HCT116 (cell line): ENCODE measurements around the gene VRTN. TPM values are rescaled to one million over a fixed set of nuclear protein-coding genes. Genes with fewer than 3 reads are reported as not detected.

Source experiments
- ATAC-seq: fragments of 200-7000 bp; cut with Tn5 transposase; 2 replicates; pipeline ENCODE4 v1.9.1; 2020; ENCODE audit warnings: mild to moderate bottlenecking, moderate library complexity
- BruUV-seq: library from RNA; stranded (reverse); fragments of 400-500 nt; replicated peaks from 2 replicates; lab custom pipeline; 2021; lab: Mats Ljungman, UMichigan
- CTCF ChIA-PET: fragments of 300-600 bp; sonication (Branson Sonifier 250); formaldehyde crosslinking; loops from one replicate; lab custom pipeline; 2021; ENCODE audit warnings: antibody characterized with exemption; lab: Charles Lee
- POLR2A ChIA-PET: fragments of 300-600, 350-600 bp; sonication (Branson Sonifier 250); formaldehyde crosslinking; loops from one replicate; lab custom pipeline; 2021; ENCODE audit warnings: antibody characterized with exemption; lab: Charles Lee
- RAD21 ChIA-PET, 2 experiments: fragments of 300-600 bp; sonication (Branson Sonifier 250); formaldehyde crosslinking; loops; one replicate each; lab custom pipeline; 2023; ENCODE audit warnings: low total read pairs in 2 of 2; ENCODE audit not compliant: uncharacterized antibody in 2 of 2, unreplicated experiment in 2 of 2, low non-redundant PET in 1 of 2; lab: Charles Lee
- DNase-seq: peaks from one replicate; pipeline ENCODE4 v3.0.0-alpha.2; 2010; ENCODE audit warnings: low read depth, low spot score
- H2AFZ ChIP-seq: fragments of 200-600 bp; shearing (Covaris generic), sonication (generic); 2 replicates; pipeline ENCODE4 v1.6.1; 2017; ENCODE audit warnings: low read depth, mixed run types, mixed read lengths, antibody characterized with exemption, low read length; ENCODE audit not compliant: poor library complexity, severe bottlenecking
- H3K27ac ChIP-seq: 2 replicates; pipeline ENCODE4 v1.5.1; 2012; ENCODE audit warnings: low read depth, low read length
- H3K27me3 ChIP-seq: fragments of 200-600 bp; sonication (generic); 2 replicates; pipeline ENCODE4 v1.6.1; 2016; ENCODE audit warnings: mixed run types, low read length, mixed read lengths; ENCODE audit not compliant: insufficient read depth
- H3K36me3 ChIP-seq, 2 experiments: fragments of 200-500 bp in 1 of 2; fragments of 200-600 bp in 1 of 2; sonication (Bioruptor generic) in 1 of 2; sonication (generic) in 1 of 2; 2 replicates each; pipeline versions ENCODE4 v1.5.1 to v1.6.1; 2014 to 2016; ENCODE audit warnings: low read length in 2 of 2, inconsistent platforms in 1 of 2, mixed read lengths in 1 of 2, mixed run types in 1 of 2; ENCODE audit not compliant: insufficient read depth in 2 of 2, control insufficient read depth in 1 of 2
- H3K4me1 ChIP-seq, 2 experiments: fragments of 200-600 bp in 1 of 2; sonication (generic) in 1 of 2; 2 replicates each; pipeline versions ENCODE4 v1.5.1 to v1.6.1; 2012 to 2017; ENCODE audit warnings: low read length in 2 of 2, inconsistent platforms in 1 of 2, mild to moderate bottlenecking in 1 of 2, mixed read lengths in 1 of 2, mixed run types in 1 of 2, moderate library complexity in 1 of 2; ENCODE audit not compliant: insufficient read depth in 2 of 2, control insufficient read depth in 1 of 2
- H3K4me2 ChIP-seq: fragments of 200-600 bp; sonication (generic); 2 replicates; pipeline ENCODE4 v1.6.1; 2017; ENCODE audit warnings: mixed run types, low read length, mixed read lengths
- H3K4me3 ChIP-seq, 2 experiments: fragments of 200-600 bp in 1 of 2; sonication (generic) in 1 of 2; replicated peaks in 1 of 2; 2 replicates each; pipeline ENCODE4 v1.5.1; 2011 to 2016; ENCODE audit warnings: low read length in 2 of 2, control low read depth in 1 of 2, low read depth in 1 of 2, mild to moderate bottlenecking in 1 of 2, mixed read lengths in 1 of 2, mixed run types in 1 of 2
- H3K79me2 ChIP-seq: fragments of 200-600 bp; sonication (generic); 2 replicates; pipeline ENCODE4 v1.6.1; 2017; ENCODE audit warnings: mild to moderate bottlenecking, mixed run types, low read length, moderate library complexity, mixed read lengths; ENCODE audit not compliant: insufficient read depth
- H3K9ac ChIP-seq: fragments of 200-600 bp; sonication (generic); 2 replicates; pipeline ENCODE4 v1.6.1; 2016; ENCODE audit warnings: low read length, mixed read lengths
- H3K9me2 ChIP-seq: fragments of 200-600 bp; sonication (generic), shearing (Covaris generic); 2 replicates; pipeline ENCODE4 v1.6.1; 2017; ENCODE audit warnings: mixed run types, mild to moderate bottlenecking, moderate library complexity; ENCODE audit not compliant: insufficient read depth
- H3K9me3 ChIP-seq, 2 experiments: fragments of 200-500 bp in 1 of 2; fragments of 200-600 bp in 1 of 2; sonication (Bioruptor generic) in 1 of 2; sonication (generic) in 1 of 2; 2 replicates each; pipeline ENCODE4 v1.6.1; 2014 to 2017; ENCODE audit warnings: low read length in 2 of 2, mixed read lengths in 2 of 2, inconsistent platforms in 1 of 2, low read depth in 1 of 2, mild to moderate bottlenecking in 1 of 2, mixed run types in 1 of 2, moderate library complexity in 1 of 2; ENCODE audit not compliant: control insufficient read depth in 1 of 2, insufficient read depth in 1 of 2
- H4K20me1 ChIP-seq: fragments of 200-600 bp; sonication (generic), shearing (Covaris generic); 2 replicates; pipeline ENCODE4 v1.6.1; 2017; ENCODE audit warnings: mixed run types, mild to moderate bottlenecking, moderate library complexity; ENCODE audit not compliant: insufficient read depth
- ATF3 ChIP-seq: IDR thresholded peaks from 2 replicates; pipeline ENCODE4 v1.6.1; 2012
- CBX3 ChIP-seq: IDR thresholded peaks from 2 replicates; pipeline ENCODE4 v1.6.1; 2012; ENCODE audit warnings: low read depth
- CEBPB ChIP-seq: IDR thresholded peaks from 2 replicates; pipeline ENCODE4 v1.6.1; 2012; ENCODE audit warnings: low read depth
- EGR1 ChIP-seq: IDR thresholded peaks from 2 replicates; pipeline ENCODE4 v1.6.1; 2012; ENCODE audit warnings: low read depth
- ELF1 ChIP-seq: IDR thresholded peaks from 2 replicates; pipeline ENCODE4 v1.6.1; 2012; ENCODE audit warnings: low read depth, borderline replicate concordance
- EZH2 ChIP-seq: fragments of 200-600 bp; sonication (generic); IDR thresholded peaks from 2 replicates; pipeline ENCODE4 v1.6.1; 2017; ENCODE audit warnings: antibody characterized with exemption, mixed run types
- FOSL1 ChIP-seq: IDR thresholded peaks from 2 replicates; pipeline ENCODE4 v1.6.1; 2012; ENCODE audit warnings: low read depth
- JUND ChIP-seq: IDR thresholded peaks from 2 replicates; pipeline ENCODE4 v1.6.1; 2012
- REST ChIP-seq: IDR thresholded peaks from 2 replicates; pipeline ENCODE4 v1.6.1; 2012; ENCODE audit warnings: low read depth
- SIN3A ChIP-seq: IDR thresholded peaks from 2 replicates; pipeline ENCODE4 v1.6.1; 2012; ENCODE audit warnings: low read depth
- SP1 ChIP-seq: IDR thresholded peaks from 2 replicates; pipeline ENCODE4 v1.6.1; 2012; ENCODE audit warnings: low read depth
- TCF7L2 ChIP-seq: IDR thresholded peaks from 2 replicates; pipeline ENCODE4 v1.7.0; 2011; ENCODE audit warnings: borderline replicate concordance, inconsistent platforms; ENCODE audit not compliant: insufficient read depth, insufficient read length; ENCODE audit errors: extremely low read depth
- YY1 ChIP-seq: IDR thresholded peaks from 2 replicates; pipeline ENCODE4 v1.6.1; 2011; ENCODE audit warnings: low read length, low read depth, moderate library complexity, mild to moderate bottlenecking; ENCODE audit not compliant: insufficient replicate concordance; ENCODE audit errors: extremely low read depth
- ZFX ChIP-seq: fragments of 450-650 bp; IDR thresholded peaks from 2 replicates; pipeline ENCODE4 v1.6.1; 2017
- ZNF274 ChIP-seq: fragments of 200-500 bp; sonication (Bioruptor generic); IDR thresholded peaks from 2 replicates; pipeline ENCODE4 v1.6.1; 2014; ENCODE audit warnings: mild to moderate bottlenecking, low read depth, low read length, inconsistent platforms
- intact Hi-C: fragments of 100-400 bp; cut with micrococcal nuclease; formaldehyde crosslinking; loops from 2 replicates; pipeline ENCODE4 v1.10.0; 2022
- total RNA-seq: library from RNA; stranded (reverse); gene quantifications from one replicate; pipeline ENCODE4 v1.2.1, GENCODE V29; 2021; ENCODE audit not compliant: unreplicated experiment

The VRTN gene
- total RNA-seq, 1 experiment from 2014 or later = 0.10 TPM

DNA sequence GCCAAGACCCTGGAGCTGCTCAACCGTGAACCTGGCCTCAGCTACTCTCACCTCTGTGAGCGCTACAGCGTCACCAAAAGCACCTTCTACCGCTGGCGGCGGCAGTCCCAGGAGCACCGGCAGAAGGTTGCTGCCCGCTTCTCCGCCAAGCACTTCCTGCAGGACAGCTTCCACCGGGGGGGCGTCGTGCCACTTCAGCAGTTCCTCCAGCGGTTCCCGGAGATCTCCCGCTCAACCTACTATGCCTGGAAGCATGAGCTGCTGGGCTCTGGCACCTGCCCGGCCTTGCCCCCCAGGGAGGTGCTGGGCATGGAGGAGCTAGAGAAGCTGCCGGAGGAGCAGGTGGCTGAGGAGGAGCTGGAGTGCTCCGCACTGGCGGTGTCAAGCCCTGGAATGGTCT is 9.3 kb downstream of the VRTN start:
- H3K4me1 ChIP-seq = peaks cover 2 to 3% of the 10 kb centered on the region in 2 experiments; a peak in 3 of 4 replicates
- TF ChIP-seq ZNF274 (no peak), CEBPB (no peak), CBX3 (no peak), SP1 (no peak), EZH2 (no peak), FOSL1 (no peak), EGR1 (no peak), TCF7L2 (no peak), ATF3 (no peak), ZFX (no peak), YY1 (no peak), JUND (no peak), REST (no peak), ELF1 (no peak), SIN3A (no peak)
- TF ChIP-seq, all 23 proteins: peak for 0
- RAD21 ChIA-PET = no interaction called here
- intact Hi-C loops = no loop called here
- no peaks in the 10 kb centered on the region for H3K79me2 ChIP-seq
- CTCF ChIA-PET = interaction anchor here (1.6 kb wide), 1 partner anchor 121 kb away, joined by 5 read pairs; no protein-coding TSS in a partner anchor
- no peak overlapping the region for H3K4me3 ChIP-seq
- no peaks in the 10 kb centered on the region for H4K20me1 ChIP-seq
- H3K9me3 ChIP-seq = no peaks in the 10 kb centered on the region
- no TSS peak for BruUV-seq
- H3K9me2 ChIP-seq = no peaks in the 10 kb centered on the region
- no peak for DNase-seq
- ATAC-seq = no peak
- H2AFZ ChIP-seq = no peak overlapping the region
- no peaks in the 10 kb centered on the region for H3K27me3 ChIP-seq
- no peak overlapping the region for H3K9ac ChIP-seq
- POLR2A ChIA-PET = no interaction called here
- no peak overlapping the region for H3K4me2 ChIP-seq
- H3K27ac ChIP-seq = no peak overlapping the region
- H3K36me3 ChIP-seq = no peaks in the 10 kb centered on the region
